Ishikawa (cell line): ENCODE measurements around the gene MT1H.

Experiments used
- CEBPB ChIP-seq: IDR thresholded peaks from 2 replicates; pipeline ENCODE4 v1.6.1; 2012
- CREB1 ChIP-seq: IDR thresholded peaks from 2 replicates; pipeline ENCODE4 v1.6.1; 2012; ENCODE audit warnings: low read depth
- EGR1 ChIP-seq: IDR thresholded peaks from 2 replicates; pipeline ENCODE4 v1.6.1; 2012
- EP300 ChIP-seq: IDR thresholded peaks from 2 replicates; pipeline ENCODE4 v1.6.1; 2012; ENCODE audit warnings: borderline replicate concordance
- FOXM1 ChIP-seq: IDR thresholded peaks from 2 replicates; pipeline ENCODE4 v1.6.1; 2012; ENCODE audit warnings: low read depth, borderline replicate concordance
- NFIC ChIP-seq: IDR thresholded peaks from 2 replicates; pipeline ENCODE4 v1.6.1; 2012
- RAD21 ChIP-seq: IDR thresholded peaks from 2 replicates; pipeline ENCODE4 v1.6.1; 2012; ENCODE audit warnings: low read depth
- TAF1 ChIP-seq: IDR thresholded peaks from 2 replicates; pipeline ENCODE4 v1.6.1; 2012; ENCODE audit warnings: low read depth, mild to moderate bottlenecking
- TCF12 ChIP-seq: IDR thresholded peaks from 2 replicates; pipeline ENCODE4 v1.6.1; 2012; ENCODE audit warnings: low read depth
- TEAD4 ChIP-seq: IDR thresholded peaks from 2 replicates; pipeline ENCODE4 v1.6.1; 2012
- YY1 ChIP-seq: IDR thresholded peaks from 2 replicates; pipeline ENCODE4 v1.6.1; 2012; ENCODE audit warnings: low read depth
- ZBTB7A ChIP-seq: IDR thresholded peaks from 2 replicates; pipeline ENCODE4 v1.6.1; 2012; ENCODE audit warnings: low read depth
- TF ChIP-seq, protein P1 (sequence below): IDR thresholded peaks from 2 replicates; pipeline ENCODE4 v1.6.1; 2012
- TF ChIP-seq, protein P2 (sequence below): IDR thresholded peaks from 2 replicates; pipeline ENCODE4 v1.6.1; 2012
- TF ChIP-seq, protein P3 (sequence below): IDR thresholded peaks from 2 replicates; pipeline ENCODE4 v1.6.1; 2012; ENCODE audit warnings: low read depth, mild to moderate bottlenecking

The MT1H gene

DNA sequence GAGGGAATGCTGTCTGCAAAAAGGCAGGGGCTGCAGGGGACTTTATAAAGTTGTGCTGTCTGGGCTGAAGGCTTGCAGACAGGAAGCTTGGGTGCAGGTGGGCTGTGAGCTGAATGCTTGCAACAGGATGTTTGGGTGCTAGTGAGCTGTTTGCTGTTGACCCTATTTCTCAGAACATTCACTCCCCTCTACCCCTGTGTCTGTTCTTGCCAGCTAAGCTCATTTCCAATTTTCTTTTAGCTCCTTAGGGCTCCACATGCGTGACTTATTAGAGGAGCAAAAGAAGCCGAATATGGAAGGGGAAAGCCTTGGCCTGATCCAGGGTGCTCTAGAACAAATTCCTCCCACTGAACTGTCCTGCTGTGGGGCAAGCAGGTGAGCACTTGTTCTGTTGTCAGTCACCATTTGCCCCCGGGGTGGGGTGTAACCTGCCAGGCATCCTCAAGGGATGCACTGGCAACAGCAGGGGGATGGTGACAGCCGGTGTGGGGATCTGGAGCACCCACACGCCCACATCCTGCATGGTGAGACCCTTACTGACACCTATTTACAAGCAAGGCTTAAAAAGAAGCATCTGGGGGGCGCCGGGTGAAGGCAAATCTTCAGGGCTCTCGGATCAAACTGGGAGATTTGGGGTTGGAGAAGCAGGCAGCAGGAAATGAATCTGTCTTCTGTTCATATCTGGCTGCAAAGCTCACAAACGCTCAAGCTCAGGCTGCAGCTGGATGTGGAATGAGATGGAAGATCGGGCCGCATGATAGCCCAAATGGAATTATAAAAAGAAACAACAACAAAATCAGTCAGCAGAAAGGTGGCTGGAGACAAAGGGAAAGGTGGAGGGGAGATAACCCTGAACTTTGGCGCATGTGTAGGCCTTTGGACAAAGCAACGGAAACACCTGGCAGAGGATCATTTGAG lies 39.2 kb downstream of the MT1H start:
- no peak for TF ChIP-seq TEAD4
- no peak for TF ChIP-seq ZBTB7A
- TF ChIP-seq, protein P1, sequence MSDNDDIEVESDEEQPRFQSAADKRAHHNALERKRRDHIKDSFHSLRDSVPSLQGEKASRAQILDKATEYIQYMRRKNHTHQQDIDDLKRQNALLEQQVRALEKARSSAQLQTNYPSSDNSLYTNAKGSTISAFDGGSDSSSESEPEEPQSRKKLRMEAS: no peak
- TF ChIP-seq EGR1: no peak
- TF ChIP-seq TAF1: no peak
- TF ChIP-seq FOXM1: no peak
- no peak for TF ChIP-seq EP300
- no peak for TF ChIP-seq CREB1

DNA sequence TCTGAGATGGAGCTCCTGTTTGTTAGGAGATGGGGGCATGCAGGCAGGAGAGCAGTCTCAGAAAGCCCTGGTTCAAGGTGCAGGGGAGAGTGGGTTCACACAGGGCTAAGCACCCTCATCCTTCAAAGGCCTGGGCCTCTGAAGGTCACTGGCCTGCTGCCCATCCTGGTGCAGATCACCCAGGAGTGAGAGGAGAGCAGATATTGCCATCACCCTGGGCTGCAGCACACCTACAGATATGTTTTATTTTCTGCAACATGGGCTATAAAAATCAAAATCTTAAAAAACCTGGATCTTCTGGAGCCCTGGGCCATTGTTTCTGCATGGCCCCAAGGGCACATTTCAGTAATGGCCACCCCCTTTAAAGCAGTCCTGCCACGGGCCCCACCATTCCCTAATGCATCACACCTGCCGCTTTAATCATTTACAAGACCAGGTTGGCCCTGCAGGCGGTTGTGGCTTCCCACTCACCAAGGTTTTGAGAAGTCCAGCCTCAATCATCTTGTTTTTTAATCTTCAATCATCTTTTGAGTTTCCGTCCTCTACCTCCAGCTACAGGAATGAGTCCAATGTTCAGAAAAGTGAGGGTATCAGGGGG lies 39.9 kb downstream of the MT1H start:
- TF ChIP-seq, protein P1: no peak
- TF ChIP-seq EP300 (no peak), FOXM1 (no peak), TCF12 (no peak), TEAD4 (no peak), TAF1 (no peak), EGR1 (no peak), CREB1 (no peak), RAD21 (no peak)
- TF ChIP-seq, protein P2, sequence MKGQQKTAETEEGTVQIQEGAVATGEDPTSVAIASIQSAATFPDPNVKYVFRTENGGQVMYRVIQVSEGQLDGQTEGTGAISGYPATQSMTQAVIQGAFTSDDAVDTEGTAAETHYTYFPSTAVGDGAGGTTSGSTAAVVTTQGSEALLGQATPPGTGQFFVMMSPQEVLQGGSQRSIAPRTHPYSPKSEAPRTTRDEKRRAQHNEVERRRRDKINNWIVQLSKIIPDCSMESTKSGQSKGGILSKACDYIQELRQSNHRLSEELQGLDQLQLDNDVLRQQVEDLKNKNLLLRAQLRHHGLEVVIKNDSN: no peak
- TF ChIP-seq, protein P3, sequence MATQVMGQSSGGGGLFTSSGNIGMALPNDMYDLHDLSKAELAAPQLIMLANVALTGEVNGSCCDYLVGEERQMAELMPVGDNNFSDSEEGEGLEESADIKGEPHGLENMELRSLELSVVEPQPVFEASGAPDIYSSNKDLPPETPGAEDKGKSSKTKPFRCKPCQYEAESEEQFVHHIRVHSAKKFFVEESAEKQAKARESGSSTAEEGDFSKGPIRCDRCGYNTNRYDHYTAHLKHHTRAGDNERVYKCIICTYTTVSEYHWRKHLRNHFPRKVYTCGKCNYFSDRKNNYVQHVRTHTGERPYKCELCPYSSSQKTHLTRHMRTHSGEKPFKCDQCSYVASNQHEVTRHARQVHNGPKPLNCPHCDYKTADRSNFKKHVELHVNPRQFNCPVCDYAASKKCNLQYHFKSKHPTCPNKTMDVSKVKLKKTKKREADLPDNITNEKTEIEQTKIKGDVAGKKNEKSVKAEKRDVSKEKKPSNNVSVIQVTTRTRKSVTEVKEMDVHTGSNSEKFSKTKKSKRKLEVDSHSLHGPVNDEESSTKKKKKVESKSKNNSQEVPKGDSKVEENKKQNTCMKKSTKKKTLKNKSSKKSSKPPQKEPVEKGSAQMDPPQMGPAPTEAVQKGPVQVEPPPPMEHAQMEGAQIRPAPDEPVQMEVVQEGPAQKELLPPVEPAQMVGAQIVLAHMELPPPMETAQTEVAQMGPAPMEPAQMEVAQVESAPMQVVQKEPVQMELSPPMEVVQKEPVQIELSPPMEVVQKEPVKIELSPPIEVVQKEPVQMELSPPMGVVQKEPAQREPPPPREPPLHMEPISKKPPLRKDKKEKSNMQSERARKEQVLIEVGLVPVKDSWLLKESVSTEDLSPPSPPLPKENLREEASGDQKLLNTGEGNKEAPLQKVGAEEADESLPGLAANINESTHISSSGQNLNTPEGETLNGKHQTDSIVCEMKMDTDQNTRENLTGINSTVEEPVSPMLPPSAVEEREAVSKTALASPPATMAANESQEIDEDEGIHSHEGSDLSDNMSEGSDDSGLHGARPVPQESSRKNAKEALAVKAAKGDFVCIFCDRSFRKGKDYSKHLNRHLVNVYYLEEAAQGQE: no peak

DNA sequence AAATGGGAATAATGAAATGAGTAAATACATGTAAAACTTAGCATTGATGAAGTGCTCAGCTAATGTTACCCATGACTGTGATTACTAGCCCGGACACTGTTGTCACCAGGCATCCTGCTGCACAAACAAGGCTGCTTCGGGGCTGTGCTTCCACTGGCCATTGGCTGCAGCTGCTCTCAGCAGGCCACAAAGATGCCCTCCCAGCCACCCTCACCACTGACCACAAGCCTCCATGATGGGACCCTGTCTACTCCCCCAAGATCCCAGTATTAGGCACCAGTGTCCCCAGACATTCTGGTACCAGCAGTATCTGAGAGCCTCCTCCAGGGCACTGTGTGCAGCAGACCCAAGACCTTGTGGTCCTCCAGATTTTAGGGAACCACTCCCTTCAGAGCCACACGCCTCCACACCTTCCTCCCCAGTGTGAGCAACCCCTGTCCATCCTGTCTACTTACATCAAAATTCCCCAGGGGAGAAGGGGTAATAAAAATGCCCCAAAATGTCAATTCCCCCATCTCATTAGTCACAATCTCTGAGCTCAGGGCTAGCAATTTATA lies 40.6 kb downstream of the MT1H start:
- TF ChIP-seq YY1 (no peak), NFIC (no peak), CEBPB (no peak), EGR1 (no peak), EP300 (no peak), TEAD4 (no peak), TAF1 (no peak), CREB1 (no peak), RAD21 (no peak), ZBTB7A (no peak), FOXM1 (no peak), TCF12 (no peak)
- TF ChIP-seq, protein P3: no peak
- TF ChIP-seq, protein P1: no peak
- TF ChIP-seq, protein P2: no peak

DNA sequence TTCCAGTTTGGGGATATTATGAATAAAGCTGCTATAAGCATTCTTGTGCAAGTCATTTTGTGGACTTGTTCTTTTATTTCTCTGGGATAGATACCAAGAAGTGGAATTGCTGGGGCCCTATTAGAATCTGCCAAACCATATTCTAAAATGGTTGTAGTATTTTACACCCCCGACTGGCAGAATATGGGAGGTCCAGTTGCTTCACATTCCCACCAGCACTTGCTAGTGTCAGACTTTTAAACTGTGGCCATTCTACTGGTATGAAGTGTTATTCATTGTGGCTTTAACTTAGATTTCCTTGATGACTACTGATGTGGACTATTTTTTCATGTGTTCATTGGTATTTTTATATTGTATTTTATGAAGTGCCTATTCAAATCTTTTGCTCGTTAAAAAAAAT lies 42.2 kb downstream of the MT1H start:
- TF ChIP-seq ZBTB7A: no peak

DNA sequence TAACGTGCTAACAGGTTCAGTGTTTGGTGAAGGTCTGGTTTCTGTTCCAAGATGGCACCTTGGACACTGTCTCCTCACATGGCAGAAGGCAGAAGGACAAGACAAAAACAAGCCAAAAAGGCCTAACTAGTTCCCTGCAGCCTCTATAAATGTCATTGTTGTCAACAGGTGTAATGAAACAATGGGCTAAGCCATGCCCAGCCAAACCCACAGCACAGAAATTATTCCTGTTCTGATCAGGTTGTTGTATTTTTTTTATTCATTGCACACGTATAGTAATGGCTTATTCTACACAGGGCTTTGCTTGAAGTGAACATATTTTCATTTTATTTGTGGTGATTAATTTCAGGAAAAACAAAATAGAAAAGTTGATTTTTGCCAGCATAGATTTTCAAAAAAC lies 44.2 kb downstream of the MT1H start:
- TF ChIP-seq ZBTB7A (no peak), FOXM1 (no peak), CREB1 (no peak), TCF12 (no peak), TEAD4 (no peak), EP300 (no peak), RAD21 (no peak), YY1 (no peak), TAF1 (no peak)
- TF ChIP-seq, protein P3: no peak
- TF ChIP-seq, protein P1: no peak
- TF ChIP-seq, protein P2: no peak
